HEK293 (cell line): ENCODE data around the gene MYOF.
A peak's percentile ranks its signal among the peaks of the same experiment; 100 is the strongest.

Source experiments
- CTCF ChIA-PET: fragments of 350-600 bp; formaldehyde crosslinking; extraction: SDS; loops from one replicate; lab custom pipeline; 2021; ENCODE audit warnings: antibody characterized with exemption; lab: Yijun Ruan, JAX
- POLR2A ChIA-PET: fragments of 300-600 bp; formaldehyde crosslinking; extraction: SDS; loops from one replicate; lab custom pipeline; 2020; ENCODE audit warnings: antibody characterized with exemption, inconsistent platforms; lab: Yijun Ruan, JAX
- H3K27ac ChIP-seq: fragments of 200-500 bp; sonication (Bioruptor generic); 2 replicates; pipeline ENCODE4 v1.5.1; 2014; ENCODE audit warnings: low read depth, low read length, control low read depth, inconsistent platforms; ENCODE audit errors: extremely low read depth
- H3K36me3 ChIP-seq, 2 experiments: fragments of 200-500 bp in 1 of 2; sonication (Bioruptor generic) in 1 of 2; 1 replicate in 1 of 2; 2 replicates in 1 of 2; pipeline ENCODE4 v1.5.1; 2014 to 2017; ENCODE audit warnings: inconsistent platforms in 2 of 2, low read length in 2 of 2; ENCODE audit not compliant: control insufficient read depth in 2 of 2, insufficient read depth in 1 of 2
- H3K4me1 ChIP-seq: fragments of 200-500 bp; sonication (Bioruptor generic); 2 replicates; pipeline ENCODE4 v1.5.1; 2014; ENCODE audit warnings: mild to moderate bottlenecking, low read length, inconsistent platforms; ENCODE audit not compliant: control insufficient read depth, insufficient read depth
- H3K4me3 ChIP-seq: 2 replicates; pipeline ENCODE4 v1.5.1; 2011; ENCODE audit warnings: low read depth, mild to moderate bottlenecking, control low read depth, low read length, moderate library complexity
- H3K9me3 ChIP-seq: fragments of 200-500 bp; sonication (Bioruptor generic); 2 replicates; pipeline ENCODE4 v1.5.1; 2014; ENCODE audit warnings: low read depth, low read length, inconsistent platforms; ENCODE audit not compliant: control insufficient read depth, insufficient read depth
- BCL11B ChIP-seq: fragments of 450-650 bp; formaldehyde crosslinking; IDR thresholded peaks from 2 replicates; pipeline ENCODE4 v1.5.1; 2016; ENCODE audit warnings: low read depth, missing biosample characterization, missing genetic modification characterization
- IKZF3 ChIP-seq: fragments of 450-650 bp; IDR thresholded peaks from 2 replicates; pipeline ENCODE4 v1.5.0; 2018; ENCODE audit warnings: missing biosample characterization, mild to moderate bottlenecking, missing genetic modification characterization, moderate library complexity
- OVOL3 ChIP-seq: fragments of 450-650 bp; formaldehyde crosslinking; IDR thresholded peaks from 2 replicates; pipeline ENCODE4 v1.5.1; 2016; ENCODE audit warnings: missing biosample characterization, missing genetic modification characterization
- REPIN1 ChIP-seq: fragments of 450-650 bp; formaldehyde crosslinking; IDR thresholded peaks from 2 replicates; pipeline ENCODE4 v1.5.1; 2017; ENCODE audit warnings: missing biosample characterization, missing genetic modification characterization, low read depth
- TSHZ1 ChIP-seq: fragments of 450-650 bp; formaldehyde crosslinking; IDR thresholded peaks from 2 replicates; pipeline ENCODE4 v1.5.1; 2016; ENCODE audit warnings: missing biosample characterization, missing genetic modification characterization, borderline replicate concordance
- ZIC2 ChIP-seq: fragments of 450-650 bp; formaldehyde crosslinking; IDR thresholded peaks from 2 replicates; pipeline ENCODE4 v1.5.1; 2016; ENCODE audit warnings: missing biosample characterization, missing genetic modification characterization
- ZNF157 ChIP-seq: fragments of 450-650 bp; formaldehyde crosslinking; IDR thresholded peaks from 2 replicates; pipeline ENCODE4 v1.5.1; 2016; ENCODE audit warnings: missing biosample characterization, missing genetic modification characterization
- ZNF202 ChIP-seq: fragments of 450-650 bp; formaldehyde crosslinking; IDR thresholded peaks from 2 replicates; pipeline ENCODE4 v1.5.1; 2016; ENCODE audit warnings: missing biosample characterization, missing genetic modification characterization, borderline replicate concordance
- ZNF292 ChIP-seq: fragments of 450-650 bp; formaldehyde crosslinking; IDR thresholded peaks from 2 replicates; pipeline ENCODE4 v1.5.1; 2016; ENCODE audit warnings: low read depth, missing biosample characterization, missing genetic modification characterization, borderline replicate concordance
- ZNF529 ChIP-seq: fragments of 450-650 bp; formaldehyde crosslinking; IDR thresholded peaks from 2 replicates; pipeline ENCODE4 v1.5.1; 2017; ENCODE audit warnings: missing genetic modification characterization, missing biosample characterization; ENCODE audit not compliant: insufficient replicate concordance
- ZNF548 ChIP-seq: fragments of 450-650 bp; formaldehyde crosslinking; IDR thresholded peaks from 2 replicates; pipeline ENCODE4 v1.5.1; 2016; ENCODE audit warnings: missing biosample characterization, missing genetic modification characterization
- ZNF654 ChIP-seq: fragments of 450-650 bp; formaldehyde crosslinking; IDR thresholded peaks from 2 replicates; pipeline ENCODE4 v1.5.1; 2016; ENCODE audit warnings: low read depth, missing biosample characterization, missing genetic modification characterization
- ZNF660 ChIP-seq: fragments of 450-650 bp; IDR thresholded peaks from 2 replicates; pipeline ENCODE4 v1.5.1; 2018; ENCODE audit warnings: missing biosample characterization, mild to moderate bottlenecking, missing genetic modification characterization
- ZNF837 ChIP-seq: fragments of 450-650 bp; formaldehyde crosslinking; IDR thresholded peaks from 2 replicates; pipeline ENCODE4 v1.5.1; 2016; ENCODE audit warnings: missing biosample characterization, missing genetic modification characterization
- TF ChIP-seq, protein P1 (sequence below): fragments of 450-650 bp; formaldehyde crosslinking; conservative IDR thresholded peaks from 2 replicates; pipeline ENCODE4 v1.5.1; 2016; ENCODE audit warnings: low read depth, missing biosample characterization, missing genetic modification characterization
- TF ChIP-seq, protein P2 (sequence below): fragments of 450-650 bp; formaldehyde crosslinking; IDR thresholded peaks from 2 replicates; pipeline ENCODE4 v1.5.1; 2016; ENCODE audit warnings: missing biosample characterization, missing genetic modification characterization

The MYOF gene

DNA sequence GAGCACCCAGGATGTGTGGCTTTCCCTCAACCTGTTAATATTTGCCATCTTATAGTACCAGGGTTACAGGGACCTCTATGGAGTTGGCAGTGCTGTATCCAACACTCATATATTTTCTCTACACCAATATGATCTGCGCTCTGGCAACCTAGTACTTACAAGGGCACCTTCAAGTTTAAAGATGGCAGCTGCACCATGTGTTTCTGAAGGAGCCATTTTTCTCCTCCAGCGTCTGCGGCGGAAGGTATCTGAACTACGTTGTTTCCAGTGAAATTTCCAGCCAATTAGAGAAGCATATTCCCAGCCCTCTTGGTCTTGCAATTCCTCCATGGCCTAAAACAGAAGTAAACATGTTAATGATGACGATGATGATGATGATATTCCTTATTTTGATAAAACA is 125.6 kb downstream of the MYOF start:
- Histone ChIP-seq H3K4me3 (no peak overlapping the region), H3K9me3 (no peaks in the 10 kb centered on the region), H3K27ac (no peak overlapping the region), H3K4me1 (no peaks in the 10 kb centered on the region), H3K36me3 (no peaks in the 10 kb centered on the region)
- ChIA-PET POLR2A (no interaction called here), CTCF (interaction anchor here (0.5 to 3.4 kb wide), 19 partner anchors 10 to 471 kb away, joined by 3 to 46 read pairs (median 6); partner anchors contain the start of genes CYP26A1 and MYOF)
- TF ChIP-seq IKZF3 (tag by site-specific recombination) (no peak), ZNF292 (no peak), ZIC2 (tag by site-specific recombination) (no peak), BCL11B (tag by site-specific recombination) (no peak), ZNF529 (tag by site-specific recombination) (no peak)
- TF ChIP-seq, protein P1, sequence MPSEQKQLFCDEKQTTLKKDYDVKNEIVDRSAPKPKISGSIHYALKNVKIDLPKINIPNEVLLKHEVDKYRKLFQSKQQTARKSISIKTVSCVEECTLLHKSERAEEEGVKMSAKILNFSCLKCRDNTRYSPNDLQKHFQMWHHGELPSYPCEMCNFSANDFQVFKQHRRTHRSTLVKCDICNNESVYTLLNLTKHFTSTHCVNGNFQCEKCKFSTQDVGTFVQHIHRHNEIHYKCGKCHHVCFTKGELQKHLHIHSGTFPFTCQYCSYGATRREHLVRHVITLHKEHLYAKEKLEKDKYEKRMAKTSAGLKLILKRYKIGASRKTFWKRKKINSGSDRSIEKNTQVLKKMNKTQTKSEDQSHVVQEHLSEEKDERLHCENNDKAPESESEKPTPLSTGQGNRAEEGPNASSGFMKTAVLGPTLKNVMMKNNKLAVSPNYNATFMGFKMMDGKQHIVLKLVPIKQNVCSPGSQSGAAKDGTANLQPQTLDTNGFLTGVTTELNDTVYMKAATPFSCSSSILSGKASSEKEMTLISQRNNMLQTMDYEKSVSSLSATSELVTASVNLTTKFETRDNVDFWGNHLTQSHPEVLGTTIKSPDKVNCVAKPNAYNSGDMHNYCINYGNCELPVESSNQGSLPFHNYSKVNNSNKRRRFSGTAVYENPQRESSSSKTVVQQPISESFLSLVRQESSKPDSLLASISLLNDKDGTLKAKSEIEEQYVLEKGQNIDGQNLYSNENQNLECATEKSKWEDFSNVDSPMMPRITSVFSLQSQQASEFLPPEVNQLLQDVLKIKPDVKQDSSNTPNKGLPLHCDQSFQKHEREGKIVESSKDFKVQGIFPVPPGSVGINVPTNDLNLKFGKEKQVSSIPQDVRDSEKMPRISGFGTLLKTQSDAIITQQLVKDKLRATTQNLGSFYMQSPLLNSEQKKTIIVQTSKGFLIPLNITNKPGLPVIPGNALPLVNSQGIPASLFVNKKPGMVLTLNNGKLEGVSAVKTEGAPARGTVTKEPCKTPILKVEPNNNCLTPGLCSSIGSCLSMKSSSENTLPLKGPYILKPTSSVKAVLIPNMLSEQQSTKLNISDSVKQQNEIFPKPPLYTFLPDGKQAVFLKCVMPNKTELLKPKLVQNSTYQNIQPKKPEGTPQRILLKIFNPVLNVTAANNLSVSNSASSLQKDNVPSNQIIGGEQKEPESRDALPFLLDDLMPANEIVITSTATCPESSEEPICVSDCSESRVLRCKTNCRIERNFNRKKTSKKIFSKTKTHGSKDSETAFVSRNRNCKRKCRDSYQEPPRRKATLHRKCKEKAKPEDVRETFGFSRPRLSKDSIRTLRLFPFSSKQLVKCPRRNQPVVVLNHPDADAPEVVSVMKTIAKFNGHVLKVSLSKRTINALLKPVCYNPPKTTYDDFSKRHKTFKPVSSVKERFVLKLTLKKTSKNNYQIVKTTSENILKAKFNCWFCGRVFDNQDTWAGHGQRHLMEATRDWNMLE (tag by site-specific recombination): no peak

- Histone ChIP-seq H3K27ac (no peak overlapping the region), H3K9me3 (no peaks in the 10 kb centered on the region), H3K36me3 (no peaks in the 10 kb centered on the region), H3K4me1 (no peaks in the 10 kb centered on the region), H3K4me3 (no peak overlapping the region)
- TF ChIP-seq, protein P2, sequence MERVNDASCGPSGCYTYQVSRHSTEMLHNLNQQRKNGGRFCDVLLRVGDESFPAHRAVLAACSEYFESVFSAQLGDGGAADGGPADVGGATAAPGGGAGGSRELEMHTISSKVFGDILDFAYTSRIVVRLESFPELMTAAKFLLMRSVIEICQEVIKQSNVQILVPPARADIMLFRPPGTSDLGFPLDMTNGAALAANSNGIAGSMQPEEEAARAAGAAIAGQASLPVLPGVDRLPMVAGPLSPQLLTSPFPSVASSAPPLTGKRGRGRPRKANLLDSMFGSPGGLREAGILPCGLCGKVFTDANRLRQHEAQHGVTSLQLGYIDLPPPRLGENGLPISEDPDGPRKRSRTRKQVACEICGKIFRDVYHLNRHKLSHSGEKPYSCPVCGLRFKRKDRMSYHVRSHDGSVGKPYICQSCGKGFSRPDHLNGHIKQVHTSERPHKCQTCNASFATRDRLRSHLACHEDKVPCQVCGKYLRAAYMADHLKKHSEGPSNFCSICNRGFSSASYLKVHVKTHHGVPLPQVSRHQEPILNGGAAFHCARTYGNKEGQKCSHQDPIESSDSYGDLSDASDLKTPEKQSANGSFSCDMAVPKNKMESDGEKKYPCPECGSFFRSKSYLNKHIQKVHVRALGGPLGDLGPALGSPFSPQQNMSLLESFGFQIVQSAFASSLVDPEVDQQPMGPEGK: no peak
- TF ChIP-seq ZNF837 (tag by site-specific recombination) (no peak), ZIC2 (tag by site-specific recombination) (no peak), TSHZ1 (tag by site-specific recombination) (no peak), ZNF660 (0 out of 2 replicates have a peak, but pooled peaks have one; percentile 53), ZNF548 (tag by site-specific recombination) (no peak), OVOL3 (tag by site-specific recombination) (no peak), ZNF654 (tag by site-specific recombination) (peak; percentile 76), ZNF157 (tag by site-specific recombination) (peak; percentile 73), ZNF202 (tag by site-specific recombination) (no peak), REPIN1 (tag by site-specific recombination) (no peak)
- ChIA-PET CTCF (interaction anchor here (0.6 to 3.5 kb wide), 34 partner anchors 9 to 516 kb away, joined by 3 to 30 read pairs (median 4); no protein-coding TSS in a partner anchor), POLR2A (no interaction called here)
These were observed 129.3 kb downstream of the MYOF start for GRCh38 chr10:93352638-93353383.
